GM23248 (cell line): ENCODE data around the gene STK24. TPM values are rescaled to one million over a fixed set of nuclear protein-coding genes. Genes with fewer than 3 reads are reported as not detected.

ENCODE experiments used
- DNase-seq: peaks from one replicate; pipeline ENCODE4 v3.0.0-alpha.2; 2015
- H2AFZ ChIP-seq: fragments of 200-600 bp; sonication (generic); 2 replicates; pipeline ENCODE4 v1.6.1; 2016; ENCODE audit warnings: antibody characterized with exemption
- H3F3A ChIP-seq: fragments of 200-600 bp; sonication (generic); 2 replicates; pipeline ENCODE4 v1.6.1; 2016; ENCODE audit warnings: mild to moderate bottlenecking, antibody characterized with exemption, mixed run types; ENCODE audit not compliant: insufficient read depth
- H3K27ac ChIP-seq: fragments of 200-600 bp; sonication (generic); 2 replicates; pipeline ENCODE4 v1.5.1; 2016; ENCODE audit warnings: mild to moderate bottlenecking
- H3K27me3 ChIP-seq: fragments of 200-600 bp; sonication (generic); replicated peaks from 2 replicates; pipeline ENCODE4 v1.6.1; 2016; ENCODE audit warnings: mild to moderate bottlenecking; ENCODE audit not compliant: insufficient read depth
- H3K36me3 ChIP-seq: fragments of 200-600 bp; sonication (generic); 2 replicates; pipeline ENCODE4 v1.6.1; 2016; ENCODE audit warnings: low read depth, mild to moderate bottlenecking
- H3K4me1 ChIP-seq: fragments of 200-600 bp; sonication (generic); 2 replicates; pipeline ENCODE4 v1.6.1; 2016; ENCODE audit warnings: mild to moderate bottlenecking; ENCODE audit not compliant: insufficient read depth
- H3K4me2 ChIP-seq: fragments of 200-600 bp; sonication (generic); one replicate; pipeline ENCODE4 v1.6.1; 2016; ENCODE audit warnings: mild to moderate bottlenecking; ENCODE audit not compliant: unreplicated experiment
- H3K4me3 ChIP-seq: fragments of 200-600 bp; sonication (generic); 2 replicates; pipeline ENCODE4 v1.5.1; 2016; ENCODE audit warnings: mild to moderate bottlenecking
- H3K79me2 ChIP-seq: fragments of 200-600 bp; sonication (generic); 2 replicates; pipeline ENCODE4 v1.6.1; 2016; ENCODE audit warnings: mild to moderate bottlenecking; ENCODE audit not compliant: insufficient read depth
- H3K9ac ChIP-seq: fragments of 200-600 bp; sonication (generic); 2 replicates; pipeline ENCODE4 v1.6.1; 2016; ENCODE audit warnings: mild to moderate bottlenecking
- H3K9me2 ChIP-seq: fragments of 200-600 bp; sonication (generic); 2 replicates; pipeline ENCODE4 v1.6.1; 2016; ENCODE audit warnings: mixed run types, mild to moderate bottlenecking, moderate library complexity; ENCODE audit not compliant: insufficient read depth
- H3K9me3 ChIP-seq: fragments of 200-600 bp; sonication (generic); one replicate; pipeline ENCODE4 v1.6.1; 2017; ENCODE audit warnings: low read depth
- H4K20me1 ChIP-seq: fragments of 200-600 bp; sonication (generic); 2 replicates; pipeline ENCODE4 v1.6.0; 2016; ENCODE audit not compliant: insufficient read depth
- EZH2 ChIP-seq: fragments of 200-600 bp; sonication (generic); IDR thresholded peaks from 2 replicates; pipeline ENCODE4 v1.6.1; 2018; ENCODE audit warnings: antibody characterized with exemption, mild to moderate bottlenecking; ENCODE audit not compliant: insufficient read depth, poor library complexity, severe bottlenecking
- EZH2phosphoT487 ChIP-seq: fragments of 200-600 bp; sonication (generic); IDR thresholded peaks from 2 replicates; pipeline ENCODE4 v1.6.1; 2018; ENCODE audit warnings: antibody characterized with exemption, moderate library complexity, mild to moderate bottlenecking, low read depth; ENCODE audit not compliant: insufficient read depth
- WGBS, 2 experiments: methylation state at CpG; one replicate each; pipeline ENCODE4 v1.1.6; 2015 to 2017; ENCODE audit warnings: low lambda C conversion rate in 2 of 2, low coverage in 1 of 2; ENCODE audit errors: missing lambda C conversion rate in 2 of 2; 5-methylcytosine and 5-hydroxymethylcytosine counted together
- in situ Hi-C: fragments of 300-500 bp; cut with MboI; formaldehyde crosslinking; loops from 2 replicates; pipeline ENCODE4 v1.15.0; 2020
- polyA plus RNA-seq: library from polyadenylated mRNA; unstranded; fragments of >200 nt; fragmentation: Nextera tagmentation; extraction: Ambion mirVana; gene quantifications from 2 replicates; pipeline ENCODE4 v1.2.1, GENCODE V29; 2016
- total RNA-seq: library from RNA; depleted of rRNA; stranded (reverse); fragments of >200 nt; shearing (Covaris generic); gene quantifications from 2 replicates; pipeline ENCODE4 v1.2.3, GENCODE V29; 2014

STK24 gene
- total and polyA plus RNA-seq, 2 experiments from 2014 or later, result 11.1 to 72.4 TPM

DNA sequence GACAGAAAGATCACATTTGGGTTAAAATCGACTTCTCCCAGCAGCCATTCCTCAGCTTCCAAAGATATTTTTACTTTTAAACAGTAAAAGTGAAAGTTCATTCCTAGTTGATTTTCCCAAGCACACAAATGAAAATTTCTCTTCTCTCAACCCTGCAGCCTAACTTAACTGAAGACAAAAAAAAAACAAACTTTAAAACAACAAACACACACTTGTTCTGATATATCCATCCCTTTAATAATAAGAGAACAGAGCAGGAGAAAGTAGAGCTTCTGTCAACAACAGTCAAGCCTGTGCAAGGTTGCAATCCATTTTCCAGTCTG, 72.9 kb downstream of the STK24 start:
- DNase-seq, result no peak
- Histone ChIP-seq H3K9me2 (no peaks in the 10 kb centered on the region), H4K20me1 (no peaks in the 10 kb centered on the region), H3K4me2 (peak overlapping the region; percentile 33), H3K79me2 (peaks cover 95% of the 10 kb centered on the region), H3K4me3 (no peak overlapping the region), H2AFZ (no peak overlapping the region), H3K9me3 (no peaks in the 10 kb centered on the region), H3F3A (peaks cover 48% of the 10 kb centered on the region), H3K27me3 (no peaks in the 10 kb centered on the region), H3K27ac (0 out of 2 replicates have a peak overlapping the region, but pooled peaks have one; percentile 3), H3K9ac (peak overlapping the region; percentile 15), H3K4me1 (peaks cover 46% of the 10 kb centered on the region), H3K36me3 (no peaks in the 10 kb centered on the region)
- TF ChIP-seq EZH2phosphoT487 (no peak), EZH2 (no peak)
- 39 to 63% methylated on average over 1 of the region's 1 CpG for WGBS, 2 experiments
- in situ Hi-C loops, result no loop called here

DNA sequence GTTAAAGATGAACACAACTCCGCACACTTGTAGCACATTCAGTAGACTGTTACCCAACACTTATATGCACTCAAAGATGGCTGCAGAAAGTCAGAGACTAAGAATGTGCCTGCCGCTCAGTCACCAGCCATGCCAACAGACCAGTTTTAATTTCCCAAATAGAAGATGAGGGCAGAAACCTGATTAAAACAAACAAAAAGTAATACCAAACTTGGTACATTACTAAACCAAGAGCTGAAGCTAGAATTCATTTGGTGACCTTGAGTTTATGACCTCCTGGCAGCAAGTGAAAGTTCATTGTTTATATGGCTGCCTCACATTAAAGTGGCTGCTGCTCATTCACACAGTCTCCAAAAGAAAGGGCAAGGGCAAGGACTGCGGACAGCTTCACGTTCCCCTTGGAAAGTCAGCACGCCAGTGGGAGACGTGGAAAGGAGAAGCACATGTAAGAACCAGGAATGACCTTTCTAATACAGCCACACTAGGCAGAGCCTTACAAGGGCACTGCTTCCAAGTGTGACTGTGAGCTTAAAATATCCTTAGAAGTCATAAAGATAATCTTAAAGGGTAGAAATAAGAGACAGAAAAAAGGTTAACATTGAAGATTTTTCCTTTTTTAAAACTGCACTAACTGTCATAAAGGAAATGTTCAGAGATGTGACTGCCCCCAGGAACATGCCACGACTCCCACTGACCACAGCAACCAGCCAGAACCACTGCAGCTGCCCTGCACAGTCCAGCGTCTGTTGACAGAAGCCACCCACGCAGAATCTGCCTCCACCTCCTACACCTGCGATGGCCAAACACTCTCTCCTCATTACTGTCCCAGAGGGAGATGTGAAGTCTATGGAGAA, 73.5 kb downstream of the STK24 start:
- H3K36me3 ChIP-seq, result no peaks in the 10 kb centered on the region
- H3K9ac ChIP-seq, result peak overlapping the region; percentile 15
- H3K4me2 ChIP-seq, result peak overlapping the region; percentile 33
- TF ChIP-seq EZH2phosphoT487 (no peak), EZH2 (no peak)
- H3K9me2 ChIP-seq, result no peaks in the 10 kb centered on the region
- peak; percentile 40 for DNase-seq
- H3K79me2 ChIP-seq, result peaks cover 100% of the 10 kb centered on the region
- no peaks in the 10 kb centered on the region for H3K27me3 ChIP-seq
- H3F3A ChIP-seq, result peaks cover 42% of the 10 kb centered on the region
- H2AFZ ChIP-seq, result no peak overlapping the region
- in situ Hi-C loops, result no loop called here
- H3K4me3 ChIP-seq, result no peak overlapping the region
- WGBS, 2 experiments, result 53 to 56% methylated on average over 10 of the region's 10 CpGs
- peaks cover 40% of the 10 kb centered on the region for H3K4me1 ChIP-seq
- H4K20me1 ChIP-seq, result no peaks in the 10 kb centered on the region
- H3K27ac ChIP-seq, result peak overlapping the region; percentile 3; the same call in 1 of the 2 replicates
- H3K9me3 ChIP-seq, result no peaks in the 10 kb centered on the region

DNA sequence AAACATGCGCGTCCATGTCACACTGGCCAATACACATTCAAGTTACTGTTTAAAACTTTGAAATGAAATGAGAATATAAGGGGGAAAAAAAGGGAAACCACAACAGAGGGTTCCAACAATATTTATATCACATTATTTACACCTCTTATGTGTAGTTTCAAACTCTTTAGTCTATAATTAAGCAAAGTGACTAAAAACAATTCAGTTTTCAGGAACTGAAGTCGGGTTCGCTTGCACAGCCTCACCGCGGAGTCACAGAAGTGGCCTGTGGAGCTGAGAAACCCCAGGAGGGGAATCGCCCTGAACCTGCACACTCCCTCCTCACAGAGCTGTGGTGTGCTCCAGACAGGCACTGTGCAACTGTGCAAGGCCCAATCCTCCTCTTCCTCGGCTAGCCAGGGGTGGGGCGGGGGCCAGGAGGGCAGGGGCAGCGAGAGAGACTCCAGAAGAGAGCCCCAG, 75.9 kb downstream of the STK24 start:
- Histone ChIP-seq H3K9ac (no peak overlapping the region), H3K27ac (no peak overlapping the region), H4K20me1 (no peaks in the 10 kb centered on the region), H3K36me3 (no peaks in the 10 kb centered on the region), H3K4me2 (no peak overlapping the region), H3K9me3 (no peaks in the 10 kb centered on the region), H3K27me3 (no peaks in the 10 kb centered on the region), H3K4me3 (no peak overlapping the region), H3K4me1 (peaks cover 30% of the 10 kb centered on the region), H3K9me2 (no peaks in the 10 kb centered on the region), H2AFZ (no peak overlapping the region), H3F3A (peaks cover 20% of the 10 kb centered on the region), H3K79me2 (peaks cover 100% of the 10 kb centered on the region)
- in situ Hi-C loops, result no loop called here
- DNase-seq, result no peak
- 97 to 98% methylated on average over 9 to 10 of the region's 10 CpGs for WGBS, 2 experiments
- no peak for TF ChIP-seq EZH2
- TF ChIP-seq EZH2phosphoT487, result no peak

DNA sequence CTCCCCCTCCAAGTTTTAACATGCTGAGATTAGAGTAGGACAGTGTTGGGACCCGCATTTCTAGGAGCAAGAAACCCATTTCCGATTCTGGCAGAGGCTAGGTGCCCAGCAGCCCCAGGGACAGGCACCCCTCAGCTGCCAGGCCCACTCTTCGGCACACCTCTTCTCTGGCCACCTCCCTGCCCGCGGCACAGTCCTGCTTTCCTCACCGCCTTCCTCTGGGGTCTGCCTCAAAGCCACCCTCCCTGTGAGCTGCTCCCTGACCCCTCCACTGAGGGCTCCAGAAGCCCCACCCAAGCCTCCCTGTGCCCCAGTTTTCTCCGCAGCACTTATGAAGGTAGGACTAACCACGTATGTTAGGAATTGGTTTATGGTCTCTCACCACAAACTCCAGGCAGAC, 79.9 kb downstream of the STK24 start:
- Histone ChIP-seq H3F3A (peaks cover 19% of the 10 kb centered on the region), H3K36me3 (no peaks in the 10 kb centered on the region), H3K27me3 (no peaks in the 10 kb centered on the region), H3K9me3 (no peaks in the 10 kb centered on the region), H3K4me2 (no peak overlapping the region), H3K4me3 (no peak overlapping the region), H3K79me2 (peaks cover 99% of the 10 kb centered on the region), H3K9ac (peak overlapping the region; percentile 78), H3K27ac (no peak overlapping the region), H3K9me2 (no peaks in the 10 kb centered on the region), H3K4me1 (peaks cover 41% of the 10 kb centered on the region), H4K20me1 (no peaks in the 10 kb centered on the region), H2AFZ (no peak overlapping the region)
- in situ Hi-C loops, result no loop called here
- DNase-seq, result no peak
- TF ChIP-seq EZH2, result no peak
- TF ChIP-seq EZH2phosphoT487, result no peak
- WGBS, 2 experiments, result 26 to 27% methylated on average over 8 of the region's 8 CpGs

DNA sequence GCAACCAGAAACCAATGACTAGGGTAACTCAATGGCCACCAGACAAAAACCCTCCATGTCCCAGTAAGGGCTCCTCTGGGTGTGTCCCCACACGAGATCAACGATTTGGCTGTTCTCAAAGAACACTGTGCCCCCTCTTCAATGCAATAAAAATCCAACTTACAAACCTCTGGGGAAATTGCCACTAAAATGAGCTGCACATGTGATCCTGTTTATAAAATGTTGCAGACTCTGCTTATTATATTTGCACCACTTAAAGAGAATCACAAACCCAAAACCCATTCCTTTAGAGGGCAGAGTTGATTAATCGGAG, 80.5 kb downstream of the STK24 start:
- Histone ChIP-seq H3K9me3 (no peaks in the 10 kb centered on the region), H3F3A (peaks cover 19% of the 10 kb centered on the region), H4K20me1 (no peaks in the 10 kb centered on the region), H3K4me1 (peaks cover 41% of the 10 kb centered on the region), H3K27ac (peak overlapping the region; percentile 82), H3K36me3 (no peaks in the 10 kb centered on the region), H3K27me3 (no peaks in the 10 kb centered on the region), H3K9ac (peak overlapping the region; percentile 78), H3K79me2 (peaks cover 99% of the 10 kb centered on the region), H3K9me2 (no peaks in the 10 kb centered on the region), H3K4me2 (peak overlapping the region; percentile 89), H3K4me3 (no peak overlapping the region), H2AFZ (no peak overlapping the region)
- no peak for DNase-seq
- in situ Hi-C loops, result no loop called here
- 11 to 26% methylated on average over 3 of the region's 3 CpGs for WGBS, 2 experiments
- no peak for TF ChIP-seq EZH2
- TF ChIP-seq EZH2phosphoT487, result no peak
